Measurements from ENCODE around the gene BSDC1. TPM values are rescaled to one million over a fixed set of nuclear protein-coding genes. Genes with fewer than 3 reads are reported as not detected.

BSDC1 gene
- total and polyA plus RNA-seq, 2 experiments from 2014 or later, result 22.7 to 50.7 TPM

DNA sequence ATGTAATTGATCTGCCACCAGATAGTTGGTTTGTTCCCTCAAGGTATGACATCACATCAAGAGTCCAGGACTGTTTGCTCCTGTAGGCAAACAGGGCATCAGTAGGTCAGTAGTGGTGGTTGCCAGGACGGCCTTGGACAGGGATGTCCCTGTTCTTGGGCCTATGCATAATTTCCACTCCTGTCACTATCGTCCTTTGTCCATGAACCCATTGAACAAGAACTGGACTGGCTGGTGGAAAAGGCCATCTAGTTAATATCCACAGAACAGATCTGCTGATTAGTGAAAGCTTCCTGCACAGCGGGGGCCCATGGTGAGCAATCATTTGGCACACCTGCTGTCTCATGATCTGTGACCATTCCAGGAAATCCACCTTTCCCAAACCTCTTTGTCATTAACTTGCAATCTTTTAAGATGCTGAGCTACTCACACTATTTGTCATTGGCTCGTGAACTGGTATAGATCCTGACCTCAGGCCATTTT lies 12.4 kb upstream of the BSDC1 start:
- no peak overlapping the region for H3K4me2 ChIP-seq
- H3K4me1 Mint-ChIP-seq, result no peaks in the 10 kb centered on the region
- H3K9me2 ChIP-seq (ENCODE audit: insufficient read depth), result no peaks in the 10 kb centered on the region
- no peaks in the 10 kb centered on the region for H3F3A ChIP-seq (replicated peaks; ENCODE audit: low read depth)
- H3K27me3 Mint-ChIP-seq (ENCODE audit: insufficient read depth, low read depth, poor library complexity), result peaks cover 2% of the 10 kb centered on the region
- DNase-seq (ENCODE audit: low spot score) (no peak), ATAC-seq (no peak)
- H3K4me3 ChIP-seq, result no peak overlapping the region
- H4K20me1 ChIP-seq (replicated peaks; ENCODE audit: insufficient read depth), result no peaks in the 10 kb centered on the region
- no peaks in the 10 kb centered on the region for H3K36me3 Mint-ChIP-seq (ENCODE audit: low read depth)
- H3K9me3 Mint-ChIP-seq, result peaks cover 3% of the 10 kb centered on the region; the same call in 1 of the 3 replicates
- no peaks in the 10 kb centered on the region; the same call in 1 of the 2 replicates for H3K4me1 ChIP-seq (ENCODE audit: insufficient read depth)
- no peaks in the 10 kb centered on the region for H3K79me2 ChIP-seq (replicated peaks; ENCODE audit: insufficient read depth)
- H2AFZ ChIP-seq, result no peak overlapping the region
- TF ChIP-seq CREB1 (CRISPR knock-in tag; IDR thresholded peaks at IDR 0.05; ENCODE audit: low read depth) (no peak), JUNB (IDR thresholded peaks at IDR 0.05; ENCODE audit: unreplicated experiment) (no peak)
- TF ChIP-seq, protein P1, sequence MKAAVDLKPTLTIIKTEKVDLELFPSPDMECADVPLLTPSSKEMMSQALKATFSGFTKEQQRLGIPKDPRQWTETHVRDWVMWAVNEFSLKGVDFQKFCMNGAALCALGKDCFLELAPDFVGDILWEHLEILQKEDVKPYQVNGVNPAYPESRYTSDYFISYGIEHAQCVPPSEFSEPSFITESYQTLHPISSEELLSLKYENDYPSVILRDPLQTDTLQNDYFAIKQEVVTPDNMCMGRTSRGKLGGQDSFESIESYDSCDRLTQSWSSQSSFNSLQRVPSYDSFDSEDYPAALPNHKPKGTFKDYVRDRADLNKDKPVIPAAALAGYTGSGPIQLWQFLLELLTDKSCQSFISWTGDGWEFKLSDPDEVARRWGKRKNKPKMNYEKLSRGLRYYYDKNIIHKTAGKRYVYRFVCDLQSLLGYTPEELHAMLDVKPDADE (IDR thresholded peaks at IDR 0.05), result no peak
- TF ChIP-seq, protein P2, sequence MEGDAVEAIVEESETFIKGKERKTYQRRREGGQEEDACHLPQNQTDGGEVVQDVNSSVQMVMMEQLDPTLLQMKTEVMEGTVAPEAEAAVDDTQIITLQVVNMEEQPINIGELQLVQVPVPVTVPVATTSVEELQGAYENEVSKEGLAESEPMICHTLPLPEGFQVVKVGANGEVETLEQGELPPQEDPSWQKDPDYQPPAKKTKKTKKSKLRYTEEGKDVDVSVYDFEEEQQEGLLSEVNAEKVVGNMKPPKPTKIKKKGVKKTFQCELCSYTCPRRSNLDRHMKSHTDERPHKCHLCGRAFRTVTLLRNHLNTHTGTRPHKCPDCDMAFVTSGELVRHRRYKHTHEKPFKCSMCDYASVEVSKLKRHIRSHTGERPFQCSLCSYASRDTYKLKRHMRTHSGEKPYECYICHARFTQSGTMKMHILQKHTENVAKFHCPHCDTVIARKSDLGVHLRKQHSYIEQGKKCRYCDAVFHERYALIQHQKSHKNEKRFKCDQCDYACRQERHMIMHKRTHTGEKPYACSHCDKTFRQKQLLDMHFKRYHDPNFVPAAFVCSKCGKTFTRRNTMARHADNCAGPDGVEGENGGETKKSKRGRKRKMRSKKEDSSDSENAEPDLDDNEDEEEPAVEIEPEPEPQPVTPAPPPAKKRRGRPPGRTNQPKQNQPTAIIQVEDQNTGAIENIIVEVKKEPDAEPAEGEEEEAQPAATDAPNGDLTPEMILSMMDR (conservative IDR thresholded peaks at IDR 0.05; ENCODE audit: low read depth in 2 of 2), result no peak
- no peak overlapping the region for H3K27ac ChIP-seq (ENCODE audit: low read depth)
- H3K4me3 Mint-ChIP-seq, result no peak overlapping the region
- no peaks in the 10 kb centered on the region for H3K36me3 ChIP-seq (ENCODE audit: insufficient read depth)
- H3K27ac Mint-ChIP-seq, result no peak overlapping the region
- H3K27me3 ChIP-seq (ENCODE audit: insufficient read depth), result no peaks in the 10 kb centered on the region

DNA sequence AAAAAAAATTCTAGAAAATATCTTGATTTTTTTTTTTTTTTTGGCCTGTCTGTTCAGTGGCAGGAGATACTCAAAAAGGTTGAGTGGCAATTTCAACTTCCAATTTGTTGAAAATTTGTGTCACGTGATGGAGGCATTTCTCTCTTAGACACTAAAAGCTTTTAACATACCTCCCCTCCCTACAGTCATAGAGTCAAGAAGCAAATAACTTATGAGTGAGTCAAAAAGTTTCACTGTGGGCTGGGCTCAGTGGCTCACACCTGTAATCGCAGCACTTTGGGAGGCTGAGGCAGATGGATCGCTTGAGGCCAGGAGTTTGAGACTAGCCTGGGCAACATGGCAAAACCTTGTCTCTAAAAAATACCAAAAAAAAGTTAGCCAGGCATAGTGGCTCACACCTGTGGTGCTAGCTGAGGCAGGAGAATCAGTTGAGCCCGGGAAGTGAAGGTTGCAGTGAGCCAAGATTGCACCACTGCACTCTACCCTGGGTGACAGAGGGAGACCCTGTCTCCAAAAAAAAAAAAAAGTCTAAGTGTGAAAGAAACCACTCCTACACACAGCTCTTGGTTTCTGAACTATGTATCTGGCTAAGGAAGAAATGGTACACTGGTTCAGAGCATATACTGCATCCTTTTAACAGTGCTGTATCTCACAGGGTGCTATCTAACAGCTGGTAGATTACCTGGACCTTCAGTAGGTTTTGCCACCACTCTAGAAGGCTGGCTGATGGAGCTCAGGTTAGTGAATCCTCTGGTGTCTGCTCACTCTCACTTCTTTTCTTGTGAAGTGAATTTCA lies 11.6 kb upstream of the BSDC1 start:
- Histone ChIP-seq H3K4me2 (no peak overlapping the region), H3K36me3 (ENCODE audit: insufficient read depth) (no peaks in the 10 kb centered on the region), H3K4me1 (ENCODE audit: insufficient read depth) (no peaks in the 10 kb centered on the region; the same call in 1 of the 2 replicates), H3F3A (replicated peaks; ENCODE audit: low read depth) (no peaks in the 10 kb centered on the region), H3K9me2 (ENCODE audit: insufficient read depth) (no peaks in the 10 kb centered on the region), H3K27ac (ENCODE audit: low read depth) (no peak overlapping the region), H3K79me2 (replicated peaks; ENCODE audit: insufficient read depth) (no peaks in the 10 kb centered on the region), H3K27me3 (ENCODE audit: insufficient read depth) (no peaks in the 10 kb centered on the region), H2AFZ (no peak overlapping the region), H4K20me1 (replicated peaks; ENCODE audit: insufficient read depth) (no peaks in the 10 kb centered on the region), H3K4me3 (no peak overlapping the region)
- H3K27ac Mint-ChIP-seq, result no peak overlapping the region
- H3K27me3 Mint-ChIP-seq (ENCODE audit: insufficient read depth, low read depth, poor library complexity), result peaks cover 4% of the 10 kb centered on the region
- H3K36me3 Mint-ChIP-seq (ENCODE audit: low read depth), result no peaks in the 10 kb centered on the region
- H3K4me1 Mint-ChIP-seq, result peaks cover 2% of the 10 kb centered on the region; the same call in 1 of the 3 replicates
- peaks cover 3% of the 10 kb centered on the region; the same call in 1 of the 3 replicates for H3K9me3 Mint-ChIP-seq
- DNase-seq (ENCODE audit: low spot score) (no peak), ATAC-seq (no peak)
- H3K4me3 Mint-ChIP-seq, result no peak overlapping the region
- TF ChIP-seq ZNF114 (CRISPR knock-in tag; IDR thresholded peaks at IDR 0.05), result no peak
- TF ChIP-seq EZH2 (IDR thresholded peaks at IDR 0.05; ENCODE audit: low read depth, unreplicated experiment), result no peak
- TF ChIP-seq POLR2AphosphoS5 (IDR thresholded peaks at IDR 0.05; ENCODE audit: low read depth), result no peak
- TF ChIP-seq JUNB (IDR thresholded peaks at IDR 0.05; ENCODE audit: unreplicated experiment), result no peak
- no peak for TF ChIP-seq CREB1 (CRISPR knock-in tag; IDR thresholded peaks at IDR 0.05; ENCODE audit: low read depth)
- TF ChIP-seq, protein P2 (conservative IDR thresholded peaks at IDR 0.05; ENCODE audit: low read depth in 2 of 2), result no peak
- TF ChIP-seq ZNF331 (CRISPR knock-in tag; IDR thresholded peaks at IDR 0.05; ENCODE audit: low read depth), result no peak
- TF ChIP-seq, protein P3, sequence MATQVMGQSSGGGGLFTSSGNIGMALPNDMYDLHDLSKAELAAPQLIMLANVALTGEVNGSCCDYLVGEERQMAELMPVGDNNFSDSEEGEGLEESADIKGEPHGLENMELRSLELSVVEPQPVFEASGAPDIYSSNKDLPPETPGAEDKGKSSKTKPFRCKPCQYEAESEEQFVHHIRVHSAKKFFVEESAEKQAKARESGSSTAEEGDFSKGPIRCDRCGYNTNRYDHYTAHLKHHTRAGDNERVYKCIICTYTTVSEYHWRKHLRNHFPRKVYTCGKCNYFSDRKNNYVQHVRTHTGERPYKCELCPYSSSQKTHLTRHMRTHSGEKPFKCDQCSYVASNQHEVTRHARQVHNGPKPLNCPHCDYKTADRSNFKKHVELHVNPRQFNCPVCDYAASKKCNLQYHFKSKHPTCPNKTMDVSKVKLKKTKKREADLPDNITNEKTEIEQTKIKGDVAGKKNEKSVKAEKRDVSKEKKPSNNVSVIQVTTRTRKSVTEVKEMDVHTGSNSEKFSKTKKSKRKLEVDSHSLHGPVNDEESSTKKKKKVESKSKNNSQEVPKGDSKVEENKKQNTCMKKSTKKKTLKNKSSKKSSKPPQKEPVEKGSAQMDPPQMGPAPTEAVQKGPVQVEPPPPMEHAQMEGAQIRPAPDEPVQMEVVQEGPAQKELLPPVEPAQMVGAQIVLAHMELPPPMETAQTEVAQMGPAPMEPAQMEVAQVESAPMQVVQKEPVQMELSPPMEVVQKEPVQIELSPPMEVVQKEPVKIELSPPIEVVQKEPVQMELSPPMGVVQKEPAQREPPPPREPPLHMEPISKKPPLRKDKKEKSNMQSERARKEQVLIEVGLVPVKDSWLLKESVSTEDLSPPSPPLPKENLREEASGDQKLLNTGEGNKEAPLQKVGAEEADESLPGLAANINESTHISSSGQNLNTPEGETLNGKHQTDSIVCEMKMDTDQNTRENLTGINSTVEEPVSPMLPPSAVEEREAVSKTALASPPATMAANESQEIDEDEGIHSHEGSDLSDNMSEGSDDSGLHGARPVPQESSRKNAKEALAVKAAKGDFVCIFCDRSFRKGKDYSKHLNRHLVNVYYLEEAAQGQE (IDR thresholded peaks at IDR 0.05; ENCODE audit: unreplicated experiment), result no peak
- no peak for TF ChIP-seq EZH2phosphoT487 (IDR thresholded peaks at IDR 0.05; ENCODE audit: unreplicated experiment)
- no peak for TF ChIP-seq NANOG (IDR thresholded peaks at IDR 0.05; ENCODE audit: borderline replicate concordance)
- TF ChIP-seq STAT1 (IDR thresholded peaks at IDR 0.05; ENCODE audit: unreplicated experiment), result no peak
- TF ChIP-seq, protein P1 (IDR thresholded peaks at IDR 0.05), result no peak

All from GM23338 (cell line).